ENCODE measurements around the gene PNPLA7.

DNA sequence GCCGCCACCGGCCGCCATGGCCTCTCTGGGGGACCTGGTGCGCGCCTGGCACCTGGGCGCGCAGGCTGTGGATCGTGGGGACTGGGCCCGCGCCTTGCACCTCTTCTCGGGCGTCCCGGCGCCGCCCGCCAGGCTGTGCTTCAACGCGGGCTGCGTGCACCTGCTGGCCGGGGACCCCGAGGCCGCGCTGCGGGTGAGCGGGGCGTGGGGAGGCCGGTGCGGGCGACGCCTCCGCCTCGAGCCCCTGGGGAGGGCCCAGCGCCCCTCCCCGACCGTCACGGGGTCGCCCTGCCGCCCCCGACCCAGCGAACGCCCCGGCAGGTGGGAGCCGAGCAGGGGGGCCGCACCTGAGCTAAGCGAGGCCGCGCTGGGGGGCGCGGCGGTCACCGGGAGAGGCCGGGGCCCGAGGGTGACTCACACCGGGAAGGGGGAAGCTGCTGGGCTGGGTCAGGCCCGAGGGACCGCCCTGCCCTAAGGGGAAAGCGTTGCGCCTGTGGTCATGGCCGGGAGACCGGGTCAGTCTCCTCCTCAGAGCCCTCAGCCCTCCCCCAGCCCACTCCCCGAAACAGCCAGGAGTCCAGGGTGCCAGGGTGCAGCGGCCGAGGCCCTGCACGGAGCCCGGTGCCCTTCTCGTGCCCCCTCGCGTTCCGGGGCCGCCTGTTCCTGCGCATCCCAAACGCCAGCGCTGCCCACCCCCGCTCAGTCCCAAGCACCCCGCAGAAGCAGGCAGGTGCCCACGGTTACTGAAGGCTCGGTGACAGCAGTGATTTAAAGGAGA lies 126.5 kb downstream of the PNPLA7 start:
- TF ChIP-seq, protein P1, sequence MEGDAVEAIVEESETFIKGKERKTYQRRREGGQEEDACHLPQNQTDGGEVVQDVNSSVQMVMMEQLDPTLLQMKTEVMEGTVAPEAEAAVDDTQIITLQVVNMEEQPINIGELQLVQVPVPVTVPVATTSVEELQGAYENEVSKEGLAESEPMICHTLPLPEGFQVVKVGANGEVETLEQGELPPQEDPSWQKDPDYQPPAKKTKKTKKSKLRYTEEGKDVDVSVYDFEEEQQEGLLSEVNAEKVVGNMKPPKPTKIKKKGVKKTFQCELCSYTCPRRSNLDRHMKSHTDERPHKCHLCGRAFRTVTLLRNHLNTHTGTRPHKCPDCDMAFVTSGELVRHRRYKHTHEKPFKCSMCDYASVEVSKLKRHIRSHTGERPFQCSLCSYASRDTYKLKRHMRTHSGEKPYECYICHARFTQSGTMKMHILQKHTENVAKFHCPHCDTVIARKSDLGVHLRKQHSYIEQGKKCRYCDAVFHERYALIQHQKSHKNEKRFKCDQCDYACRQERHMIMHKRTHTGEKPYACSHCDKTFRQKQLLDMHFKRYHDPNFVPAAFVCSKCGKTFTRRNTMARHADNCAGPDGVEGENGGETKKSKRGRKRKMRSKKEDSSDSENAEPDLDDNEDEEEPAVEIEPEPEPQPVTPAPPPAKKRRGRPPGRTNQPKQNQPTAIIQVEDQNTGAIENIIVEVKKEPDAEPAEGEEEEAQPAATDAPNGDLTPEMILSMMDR (conservative IDR thresholded peaks at IDR 0.05; ENCODE audit: low read depth, low read length): no peak
- TF ChIP-seq EZH2 (IDR thresholded peaks at IDR 0.05; ENCODE audit: low read length, unreplicated experiment): no peak
- TF ChIP-seq EZH2phosphoT487 (IDR thresholded peaks at IDR 0.05; ENCODE audit: borderline replicate concordance, low read length): no peak
